ENCODE results near the gene LHX2. TPM values are rescaled to one million over a fixed set of nuclear protein-coding genes. Genes with fewer than 3 reads are reported as not detected.

The LHX2 gene
- total RNA-seq, 2 experiments from 2014 or later: not detected

GRCh38 chr9:124001866-124002525, 9.6 kb upstream of the LHX2 start:
- H3K9me2 ChIP-seq (ENCODE audit: insufficient read depth, low read length): no peaks in the 10 kb centered on the region
- H3K27ac ChIP-seq (ENCODE audit: low read depth, low read length, poor library complexity, severe bottlenecking): no peak overlapping the region
- intact Hi-C loops (cut with micrococcal nuclease; ENCODE audit: unreplicated experiment): no loop called here
- no peaks in the 10 kb centered on the region for H4K20me1 ChIP-seq (ENCODE audit: insufficient read depth, low read length)
- POLR2A ChIA-PET: no interaction called here
- no peaks in the 10 kb centered on the region for H3K36me3 ChIP-seq (ENCODE audit: insufficient read depth, low read length)
- TF ChIP-seq EZH2phosphoT487 (IDR thresholded peaks at IDR 0.05; ENCODE audit: borderline replicate concordance, low read depth, low read length): no peak
- TF ChIP-seq, protein P1, sequence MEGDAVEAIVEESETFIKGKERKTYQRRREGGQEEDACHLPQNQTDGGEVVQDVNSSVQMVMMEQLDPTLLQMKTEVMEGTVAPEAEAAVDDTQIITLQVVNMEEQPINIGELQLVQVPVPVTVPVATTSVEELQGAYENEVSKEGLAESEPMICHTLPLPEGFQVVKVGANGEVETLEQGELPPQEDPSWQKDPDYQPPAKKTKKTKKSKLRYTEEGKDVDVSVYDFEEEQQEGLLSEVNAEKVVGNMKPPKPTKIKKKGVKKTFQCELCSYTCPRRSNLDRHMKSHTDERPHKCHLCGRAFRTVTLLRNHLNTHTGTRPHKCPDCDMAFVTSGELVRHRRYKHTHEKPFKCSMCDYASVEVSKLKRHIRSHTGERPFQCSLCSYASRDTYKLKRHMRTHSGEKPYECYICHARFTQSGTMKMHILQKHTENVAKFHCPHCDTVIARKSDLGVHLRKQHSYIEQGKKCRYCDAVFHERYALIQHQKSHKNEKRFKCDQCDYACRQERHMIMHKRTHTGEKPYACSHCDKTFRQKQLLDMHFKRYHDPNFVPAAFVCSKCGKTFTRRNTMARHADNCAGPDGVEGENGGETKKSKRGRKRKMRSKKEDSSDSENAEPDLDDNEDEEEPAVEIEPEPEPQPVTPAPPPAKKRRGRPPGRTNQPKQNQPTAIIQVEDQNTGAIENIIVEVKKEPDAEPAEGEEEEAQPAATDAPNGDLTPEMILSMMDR (conservative IDR thresholded peaks at IDR 0.05; ENCODE audit: low read length): no peak
- H3K4me1 ChIP-seq (ENCODE audit: insufficient read depth, low read length, poor library complexity, severe bottlenecking): no peaks in the 10 kb centered on the region
- no peak overlapping the region for H3K4me3 ChIP-seq (ENCODE audit: low read depth, low read length, poor library complexity, severe bottlenecking)
- H3K79me2 ChIP-seq (ENCODE audit: insufficient read depth, low read depth, low read length): no peaks in the 10 kb centered on the region
- no TSS peak for BruUV-seq (replicated peaks)
- no peak overlapping the region for H2AFZ ChIP-seq (ENCODE audit: low read length)
- no peak overlapping the region for H3K4me2 ChIP-seq (ENCODE audit: low read length)
- no peaks in the 10 kb centered on the region for H3K9me3 ChIP-seq (ENCODE audit: low read length)
- CTCF ChIA-PET (ENCODE audit: unreplicated experiment): no interaction called here
- DNase-seq (ENCODE audit: low spot score): no peak

DNA sequence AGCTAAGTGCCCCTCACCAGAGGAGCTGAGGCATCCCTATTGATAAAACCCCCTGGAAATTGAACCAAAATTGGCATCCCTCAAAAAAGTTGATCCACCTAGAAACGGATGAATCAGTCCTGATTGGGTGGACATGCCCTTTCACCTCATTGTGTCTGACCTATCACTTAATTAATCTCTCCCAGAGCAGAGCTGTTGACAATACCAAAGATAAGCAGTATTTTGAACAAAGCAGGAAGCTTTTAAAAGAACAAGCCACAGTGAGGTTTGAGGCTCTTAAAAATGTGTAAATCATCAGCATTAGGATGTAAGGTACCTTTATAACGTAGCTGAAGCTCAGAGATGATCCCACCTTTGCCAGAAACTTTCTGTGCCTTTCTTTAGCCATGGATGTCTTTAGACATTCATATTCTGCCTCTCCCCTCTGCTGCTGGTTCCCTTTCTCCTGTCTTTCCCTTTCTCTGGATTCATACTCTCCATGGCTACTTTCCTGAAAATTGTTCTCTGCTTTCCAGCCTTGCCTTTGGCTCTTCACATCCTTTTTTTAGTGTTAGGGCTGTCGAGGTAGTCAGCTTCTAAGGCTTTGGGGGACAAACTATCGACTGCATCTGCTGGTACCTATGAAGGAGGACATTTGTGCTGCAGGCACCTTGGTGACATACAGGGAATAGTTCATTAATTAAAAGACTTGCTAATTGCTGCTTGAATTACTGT, 7.8 kb upstream of the LHX2 start:
- Histone ChIP-seq H4K20me1 (ENCODE audit: insufficient read depth, low read length) (no peaks in the 10 kb centered on the region), H3K9me3 (ENCODE audit: low read length) (no peaks in the 10 kb centered on the region), H3K4me1 (ENCODE audit: insufficient read depth, low read length, poor library complexity, severe bottlenecking) (no peaks in the 10 kb centered on the region), H2AFZ (ENCODE audit: low read length) (no peak overlapping the region), H3K79me2 (ENCODE audit: insufficient read depth, low read depth, low read length) (no peaks in the 10 kb centered on the region), H3K27ac (ENCODE audit: low read depth, low read length, poor library complexity, severe bottlenecking) (no peak overlapping the region), H3K4me2 (ENCODE audit: low read length) (no peak overlapping the region), H3K4me3 (ENCODE audit: low read depth, low read length, poor library complexity, severe bottlenecking) (no peak overlapping the region), H3K9me2 (ENCODE audit: insufficient read depth, low read length) (no peaks in the 10 kb centered on the region), H3K36me3 (ENCODE audit: insufficient read depth, low read length) (no peaks in the 10 kb centered on the region)
- ChIA-PET POLR2A (interaction anchor here (0.5 to 1.0 kb wide), 4 partner anchors 118 to 940 kb away, joined by 3 read pairs; no protein-coding TSS in a partner anchor), CTCF (ENCODE audit: unreplicated experiment) (no interaction called here)
- intact Hi-C loops (cut with micrococcal nuclease; ENCODE audit: unreplicated experiment): no loop called here
- TF ChIP-seq, protein P1 (conservative IDR thresholded peaks at IDR 0.05; ENCODE audit: low read length): no peak
- TF ChIP-seq EZH2phosphoT487 (IDR thresholded peaks at IDR 0.05; ENCODE audit: borderline replicate concordance, low read depth, low read length): no peak
- DNase-seq (ENCODE audit: low spot score): no peak
- BruUV-seq (replicated peaks): no TSS peak

DNA sequence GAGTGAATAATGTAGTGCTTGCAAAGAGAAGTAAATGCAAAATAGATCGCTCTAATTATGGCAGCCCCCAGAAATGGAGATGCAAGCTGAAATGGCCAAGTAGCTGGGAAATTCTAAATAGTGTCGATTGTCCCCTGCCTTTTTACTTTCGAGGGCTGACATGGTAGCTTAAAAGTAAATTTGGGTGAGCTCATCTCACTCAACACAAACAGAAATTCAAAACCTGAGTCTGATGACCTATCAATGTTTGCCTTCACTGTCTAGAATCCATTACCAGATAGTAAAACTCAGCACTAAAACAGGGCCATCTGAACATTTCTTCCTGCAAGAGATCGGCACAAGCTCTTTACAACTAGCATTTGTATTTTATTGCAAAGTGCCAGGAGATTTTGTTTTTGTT, 7.0 kb upstream of the LHX2 start:
- no peaks in the 10 kb centered on the region for H3K9me3 ChIP-seq (ENCODE audit: low read length)
- H3K27ac ChIP-seq (ENCODE audit: low read depth, low read length, poor library complexity, severe bottlenecking): no peak overlapping the region
- no TSS peak for BruUV-seq (replicated peaks)
- H4K20me1 ChIP-seq (ENCODE audit: insufficient read depth, low read length): no peaks in the 10 kb centered on the region
- H2AFZ ChIP-seq (ENCODE audit: low read length): no peak overlapping the region
- ChIA-PET POLR2A (interaction anchor here (0.7 kb wide), 2 partner anchors 61 to 941 kb away, joined by 3 to 7 read pairs; no protein-coding TSS in a partner anchor), CTCF (ENCODE audit: unreplicated experiment) (no interaction called here)
- intact Hi-C loops (cut with micrococcal nuclease; ENCODE audit: unreplicated experiment): no loop called here
- no peaks in the 10 kb centered on the region for H3K79me2 ChIP-seq (ENCODE audit: insufficient read depth, low read depth, low read length)
- H3K9me2 ChIP-seq (ENCODE audit: insufficient read depth, low read length): no peaks in the 10 kb centered on the region
- H3K4me1 ChIP-seq (ENCODE audit: insufficient read depth, low read length, poor library complexity, severe bottlenecking): no peaks in the 10 kb centered on the region
- H3K36me3 ChIP-seq (ENCODE audit: insufficient read depth, low read length): no peaks in the 10 kb centered on the region
- no peak for DNase-seq (ENCODE audit: low spot score)
- H3K4me2 ChIP-seq (ENCODE audit: low read length): no peak overlapping the region
- TF ChIP-seq, protein P1 (conservative IDR thresholded peaks at IDR 0.05; ENCODE audit: low read length): no peak
- TF ChIP-seq EZH2phosphoT487 (IDR thresholded peaks at IDR 0.05; ENCODE audit: borderline replicate concordance, low read depth, low read length): no peak
- H3K4me3 ChIP-seq (ENCODE audit: low read depth, low read length, poor library complexity, severe bottlenecking): no peak overlapping the region
